Nephron progenitor cell (in vitro differentiated cells): ENCODE measurements around the gene FGD3.

Experiments
- DNase-seq: peaks from one replicate; pipeline ENCODE4 v3.0.0; 2021
- H3K27ac Mint-ChIP-seq: 2 replicates; pipeline ENCODE4 v1.8.0; 2021; ENCODE audit warnings: mild to moderate bottlenecking, moderate library complexity, mixed read lengths
- H3K27me3 Mint-ChIP-seq: 2 replicates; pipeline ENCODE4 v1.8.0; 2021; ENCODE audit warnings: mild to moderate bottlenecking, low read depth, mixed read lengths; ENCODE audit not compliant: poor library complexity
- H3K36me3 Mint-ChIP-seq: 2 replicates; pipeline ENCODE4 v1.8.0; 2021; ENCODE audit warnings: low read depth, mixed read lengths
- H3K4me1 Mint-ChIP-seq: 2 replicates; pipeline ENCODE4 v1.8.0; 2021; ENCODE audit warnings: mixed read lengths
- H3K4me3 Mint-ChIP-seq: 2 replicates; pipeline ENCODE4 v1.8.0; 2021; ENCODE audit warnings: mild to moderate bottlenecking, moderate library complexity, mixed read lengths
- H3K9me3 Mint-ChIP-seq: 2 replicates; pipeline ENCODE4 v1.8.0; 2021; ENCODE audit warnings: mild to moderate bottlenecking, moderate library complexity, mixed read lengths
- CTCF ChIP-seq: fragments of 200-600 bp; sonication (generic); IDR thresholded peaks from 2 replicates; pipeline ENCODE4 v1.5.0; 2021; ENCODE audit warnings: antibody characterized with exemption

The FGD3 gene

DNA sequence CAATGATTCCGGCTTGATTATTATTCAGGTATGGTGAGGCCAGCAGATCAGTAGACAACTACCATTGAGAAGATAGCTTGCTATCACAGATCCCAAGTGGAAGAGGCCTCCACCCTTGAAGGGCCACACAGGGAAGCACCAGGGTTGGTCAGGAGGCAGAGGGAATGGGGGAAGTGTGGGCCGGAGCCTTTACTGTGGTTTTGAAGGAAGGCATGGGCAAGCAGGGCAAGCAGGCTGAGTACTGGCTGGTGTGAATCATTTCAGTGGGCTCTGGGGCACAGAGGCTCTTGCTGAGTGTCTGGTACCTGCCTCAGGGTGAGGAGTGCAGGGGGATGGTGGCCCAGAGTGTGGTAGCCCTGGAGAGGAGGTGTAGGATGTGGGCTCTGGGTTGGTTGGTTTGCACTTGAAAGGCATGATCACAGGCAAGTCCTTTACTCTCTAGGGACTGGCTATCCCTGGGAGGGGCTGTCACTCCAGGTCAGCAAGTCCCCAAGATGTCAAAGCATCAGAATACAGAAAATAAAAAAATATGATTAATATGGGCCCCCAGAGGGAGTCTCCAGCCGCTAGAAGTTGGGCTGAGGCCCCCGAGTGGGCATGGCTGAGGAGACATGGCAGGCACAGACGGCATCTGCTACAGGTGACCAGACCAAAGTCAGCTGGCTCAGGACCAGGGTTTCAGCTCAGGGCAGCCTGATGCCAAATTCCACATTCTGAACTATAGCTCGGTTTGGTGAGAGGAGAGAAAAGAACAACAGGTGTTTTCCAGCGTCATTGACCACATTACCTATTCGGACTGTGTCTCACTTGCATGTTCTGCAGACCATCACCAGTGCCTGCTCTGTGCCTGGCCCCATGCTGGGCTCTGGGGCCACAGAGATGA, 101.5 kb downstream of the FGD3 start:
- Mint-ChIP-seq H3K27me3 (peaks cover 15% of the 10 kb centered on the region), H3K4me3 (no peak overlapping the region), H3K36me3 (no peaks in the 10 kb centered on the region), H3K27ac (no peak overlapping the region), H3K9me3 (peaks cover 11% of the 10 kb centered on the region), H3K4me1 (peaks cover 26% of the 10 kb centered on the region)
- no peak for DNase-seq
- no peak for TF ChIP-seq CTCF

DNA sequence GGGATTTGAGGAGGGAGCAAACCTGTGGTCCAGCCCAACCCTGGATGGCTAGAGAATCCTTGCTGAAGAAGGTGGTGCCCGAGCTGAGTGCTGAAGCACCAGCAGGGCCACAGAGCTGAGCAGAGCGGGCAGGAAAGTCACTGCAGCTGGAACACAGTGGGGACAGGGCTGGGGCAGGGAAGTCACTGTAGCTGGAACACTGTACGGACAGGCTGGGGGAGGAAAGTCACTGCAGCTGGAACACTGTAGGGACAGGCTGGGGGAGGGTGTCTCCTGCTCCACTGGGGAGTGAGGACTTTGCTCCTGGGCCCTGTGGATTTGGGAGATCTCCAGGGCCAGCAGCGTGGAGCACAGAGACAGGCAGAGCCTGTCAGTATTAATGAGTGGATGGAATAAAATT, 102.2 kb downstream of the FGD3 start:
- no peak for TF ChIP-seq CTCF
- Mint-ChIP-seq H3K36me3 (no peaks in the 10 kb centered on the region), H3K4me1 (peaks cover 33% of the 10 kb centered on the region), H3K27me3 (peaks cover 15% of the 10 kb centered on the region), H3K9me3 (peaks cover 11% of the 10 kb centered on the region), H3K27ac (no peak overlapping the region), H3K4me3 (no peak overlapping the region)
- DNase-seq: no peak

- Mint-ChIP-seq H3K4me3 (no peak overlapping the region), H3K36me3 (no peaks in the 10 kb centered on the region), H3K9me3 (peaks cover 6% of the 10 kb centered on the region), H3K27me3 (peaks cover 10% of the 10 kb centered on the region), H3K27ac (no peak overlapping the region), H3K4me1 (peaks cover 33% of the 10 kb centered on the region)
- no peak for TF ChIP-seq CTCF
- DNase-seq: no peak
These were observed 102.9 kb downstream of the FGD3 start for GRCh38 chr9:93050231-93050630.

- Mint-ChIP-seq H3K27me3 (peaks cover 7% of the 10 kb centered on the region), H3K9me3 (no peaks in the 10 kb centered on the region), H3K4me1 (peaks cover 35% of the 10 kb centered on the region), H3K27ac (no peak overlapping the region), H3K4me3 (no peak overlapping the region), H3K36me3 (no peaks in the 10 kb centered on the region)
- no peak for TF ChIP-seq CTCF
- DNase-seq: no peak
These were observed 104.4 kb downstream of the FGD3 start for GRCh38 chr9:93051680-93052089.

DNA sequence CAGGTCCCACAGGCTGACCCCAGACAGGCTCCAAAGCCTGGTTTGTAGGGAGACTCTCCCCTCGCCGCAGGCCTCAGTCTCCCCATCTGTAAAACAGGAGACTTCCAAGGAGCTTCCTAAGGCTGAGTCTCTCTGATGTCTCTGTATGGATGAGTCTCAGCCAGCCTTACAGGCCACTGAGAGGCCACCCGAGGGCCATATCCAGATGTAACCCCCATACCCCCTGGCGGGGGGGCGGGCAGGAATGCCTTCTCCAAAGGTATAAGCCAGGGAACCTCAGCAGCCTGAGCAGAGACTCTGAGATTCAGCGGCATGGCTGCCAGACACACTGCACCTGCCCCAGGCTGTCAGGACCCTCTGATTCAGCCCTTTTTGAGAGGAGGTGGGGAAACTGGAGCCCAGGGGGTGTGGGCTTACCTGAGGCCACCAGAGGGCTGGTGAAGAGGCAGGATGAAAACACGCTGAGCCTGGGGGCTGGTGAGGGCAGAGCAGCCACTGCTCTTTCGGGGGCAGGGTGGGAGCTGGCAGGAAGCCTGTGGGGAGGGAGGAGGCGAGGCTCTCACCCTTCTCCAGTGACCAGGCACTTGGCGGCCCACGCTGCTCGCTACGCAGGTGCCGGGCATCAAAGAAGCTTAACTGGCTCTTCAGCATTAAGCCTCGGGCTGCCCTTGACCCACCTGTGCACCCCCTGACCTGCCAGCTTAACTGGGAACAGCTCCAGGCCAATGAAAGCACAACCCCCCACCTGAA, 105.6 kb downstream of the FGD3 start:
- H3K4me3 Mint-ChIP-seq: no peak overlapping the region
- H3K9me3 Mint-ChIP-seq: no peaks in the 10 kb centered on the region
- peaks cover 7% of the 10 kb centered on the region for H3K27me3 Mint-ChIP-seq
- DNase-seq: no peak
- H3K36me3 Mint-ChIP-seq: no peaks in the 10 kb centered on the region
- peaks cover 44% of the 10 kb centered on the region for H3K4me1 Mint-ChIP-seq
- no peak for TF ChIP-seq CTCF
- H3K27ac Mint-ChIP-seq: no peak overlapping the region
